Kidney (tissue), 14 donors: ENCODE results near the gene PGC. TPM values are rescaled to one million over a fixed set of nuclear protein-coding genes. Genes with fewer than 3 reads are reported as not detected.
A peak's percentile ranks its signal among the peaks of the same experiment; 100 is the strongest.

Experiments
- DNase-seq, 5 donors: peaks; one replicate each; pipeline ENCODE4 v3.0.0-alpha.2; 2013 to 2020
- FAIRE-seq: peaks from 2 replicates; lab custom pipeline; 2012; peaks lifted over from hg19 to GRCh38; lab: Jason Lieb, UNC
- H3K27ac ChIP-seq, 2 donors: one replicate each; pipeline ENCODE4 v1.7.0; 2013; ENCODE audit warnings: low read depth in 2 of 2, low read length in 2 of 2, inconsistent platforms in 1 of 2
- H3K27me3 ChIP-seq: one replicate; pipeline ENCODE4 v1.7.1; 2013; ENCODE audit warnings: low read length, inconsistent platforms; ENCODE audit not compliant: control insufficient read depth, insufficient read depth
- H3K36me3 ChIP-seq, 3 donors: one replicate each; pipeline versions ENCODE4 v1.7.0 to v1.7.1; 2013; ENCODE audit warnings: low read length in 3 of 3, control low read depth in 1 of 3, inconsistent platforms in 1 of 3; ENCODE audit not compliant: insufficient read depth in 3 of 3, control insufficient read depth in 2 of 3
- H3K4me1 ChIP-seq, 3 donors: one replicate each; pipeline versions ENCODE4 v1.7.0 to v1.7.1; 2013; ENCODE audit warnings: low read length in 3 of 3, inconsistent platforms in 1 of 3, low read depth in 1 of 3; ENCODE audit not compliant: control insufficient read depth in 2 of 3, insufficient read depth in 2 of 3
- H3K4me3 ChIP-seq, 3 donors: one replicate each; pipeline versions ENCODE4 v1.7.0 to v1.8.1; 2013; ENCODE audit warnings: low read length in 3 of 3, control low read depth in 1 of 3, inconsistent platforms in 1 of 3
- H3K9ac ChIP-seq, 3 donors: one replicate each; pipeline versions ENCODE4 v1.7.0 to v1.7.1; 2013; ENCODE audit warnings: low read length in 3 of 3, control low read depth in 1 of 3, inconsistent platforms in 1 of 3
- H3K9me3 ChIP-seq, 3 donors: one replicate each; pipeline versions ENCODE4 v1.7.0 to v1.7.1; 2013; ENCODE audit warnings: low read length in 3 of 3, control low read depth in 1 of 3, inconsistent platforms in 1 of 3; ENCODE audit not compliant: control insufficient read depth in 2 of 3, insufficient read depth in 1 of 3
- intact Hi-C: fragments of 100-400 bp; cut with DNase I; formaldehyde crosslinking; loops from one replicate; pipeline ENCODE4 v1.11.1; 2022
- polyA plus RNA-seq: library from polyadenylated mRNA; stranded (reverse); fragments of 350-450 nt; fragmentation: Illumina TruSeq; extraction: RNeasy Lipid Tissue Mini Kit (QIAGEN cat#74804); gene quantifications from one replicate; pipeline ENCODE4 v1.2.3, GENCODE V29; 2014; ENCODE audit warnings: low read depth, low replicate concordance; ENCODE audit not compliant: insufficient read depth
- total RNA-seq: library from RNA; stranded (reverse); fragmentation: NEBNext Ultra II Directional; extraction: Animal tissue kit (Norgen Biotek cat#: 25700); gene quantifications from one replicate; pipeline ENCODE4 v1.2.1, GENCODE V29; 2021
- TF ChIP-seq, protein P1 (sequence below): IDR thresholded peaks from 3 replicates; pipeline ENCODE4 v1.5.1; 2012; ENCODE audit warnings: mild to moderate bottlenecking, moderate library complexity, borderline replicate concordance; ENCODE audit not compliant: insufficient read depth; ENCODE audit errors: extremely low read depth
- donor health status: control.
- donor health status: control.
- donor health status: control.
- donor health status: control.
- donor health status: control.
- donor health status: DM: yes; HTN: yes; CAD: no.
- donor health status: Normal renal cell carcinoma (clear cell type).

Gene PGC
- total and polyA plus RNA-seq, 2 donors from 2014 or later, result 0.39 TPM; not detected in 1

DNA sequence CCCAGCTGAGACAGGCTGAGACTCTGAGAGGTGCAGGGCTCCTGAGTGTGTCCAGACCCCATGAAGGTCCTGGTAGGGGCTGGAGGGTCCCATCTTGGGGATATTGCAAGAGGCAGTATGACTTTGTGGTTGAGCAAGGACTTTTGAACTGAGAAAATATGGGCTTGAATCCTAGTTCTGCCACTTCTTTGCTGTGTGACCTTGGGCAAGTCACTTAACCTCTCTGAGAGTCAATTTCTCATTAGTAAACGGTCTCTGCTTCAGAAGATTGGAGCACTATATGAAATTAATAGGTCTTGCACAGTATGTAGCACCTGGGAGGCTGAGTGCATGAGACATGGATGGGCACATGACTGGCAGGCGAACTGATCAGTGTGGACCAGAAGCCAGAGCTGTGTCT is 54.5 kb downstream of the PGC start:
- Histone ChIP-seq H3K36me3 (peaks cover 0 to 5% (median 0%) of the 10 kb centered on the region in 3 donors), H3K4me3 (no peak overlapping the region), H3K27me3 (no peaks in the 10 kb centered on the region), H3K9ac (peak overlapping the region in 1 of 3 donors; percentile 41), H3K27ac (peak overlapping the region in 1 of 2 donors; percentile 5), H3K9me3 (no peaks in the 10 kb centered on the region), H3K4me1 (peaks cover 0 to 18% (median 6%) of the 10 kb centered on the region in 3 donors)
- intact Hi-C loops, result no loop called here
- FAIRE-seq (no peak), DNase-seq (peak in 1 of 5 donors; percentile 8)
- TF ChIP-seq, protein P1, sequence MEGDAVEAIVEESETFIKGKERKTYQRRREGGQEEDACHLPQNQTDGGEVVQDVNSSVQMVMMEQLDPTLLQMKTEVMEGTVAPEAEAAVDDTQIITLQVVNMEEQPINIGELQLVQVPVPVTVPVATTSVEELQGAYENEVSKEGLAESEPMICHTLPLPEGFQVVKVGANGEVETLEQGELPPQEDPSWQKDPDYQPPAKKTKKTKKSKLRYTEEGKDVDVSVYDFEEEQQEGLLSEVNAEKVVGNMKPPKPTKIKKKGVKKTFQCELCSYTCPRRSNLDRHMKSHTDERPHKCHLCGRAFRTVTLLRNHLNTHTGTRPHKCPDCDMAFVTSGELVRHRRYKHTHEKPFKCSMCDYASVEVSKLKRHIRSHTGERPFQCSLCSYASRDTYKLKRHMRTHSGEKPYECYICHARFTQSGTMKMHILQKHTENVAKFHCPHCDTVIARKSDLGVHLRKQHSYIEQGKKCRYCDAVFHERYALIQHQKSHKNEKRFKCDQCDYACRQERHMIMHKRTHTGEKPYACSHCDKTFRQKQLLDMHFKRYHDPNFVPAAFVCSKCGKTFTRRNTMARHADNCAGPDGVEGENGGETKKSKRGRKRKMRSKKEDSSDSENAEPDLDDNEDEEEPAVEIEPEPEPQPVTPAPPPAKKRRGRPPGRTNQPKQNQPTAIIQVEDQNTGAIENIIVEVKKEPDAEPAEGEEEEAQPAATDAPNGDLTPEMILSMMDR, result no peak

DNA sequence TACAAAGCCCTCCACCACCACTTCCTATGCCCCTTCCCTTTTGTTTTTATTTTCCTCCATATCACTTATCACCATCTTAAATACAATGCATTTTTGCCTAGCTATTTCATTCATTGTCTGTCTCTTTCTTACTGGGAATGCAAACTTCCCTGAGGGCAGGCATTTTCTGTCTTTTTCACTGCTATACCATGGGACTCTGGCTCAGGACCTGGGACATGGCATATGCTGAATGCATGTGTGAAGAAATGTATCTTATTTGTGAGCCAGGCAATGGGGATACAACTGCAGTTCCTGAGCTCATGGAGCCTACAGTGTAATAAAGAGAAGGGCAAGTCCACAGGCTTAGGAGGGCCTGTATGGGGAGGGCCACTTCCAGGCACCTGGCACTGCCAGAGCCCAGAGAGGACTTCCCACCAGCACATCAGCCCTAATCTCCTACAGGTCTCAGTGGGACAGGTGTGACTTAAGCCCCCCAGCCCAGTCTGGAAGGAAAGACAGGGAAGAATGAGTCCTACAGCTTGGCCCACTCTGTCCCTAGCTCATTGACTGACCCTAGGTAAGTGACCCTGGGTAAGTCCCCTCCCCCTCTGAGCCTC is 55.0 kb downstream of the PGC start:
- no peak overlapping the region for H3K4me3 ChIP-seq
- H3K9me3 ChIP-seq, result no peaks in the 10 kb centered on the region
- H3K27ac ChIP-seq, result peak overlapping the region in 1 of 2 donors; percentile 5
- peaks cover 0 to 20% (median 6%) of the 10 kb centered on the region in 3 donors for H3K4me1 ChIP-seq
- peaks cover 0 to 5% (median 0%) of the 10 kb centered on the region in 3 donors for H3K36me3 ChIP-seq
- H3K9ac ChIP-seq, result no peak overlapping the region
- DNase-seq (no peak), FAIRE-seq (no peak)
- no peaks in the 10 kb centered on the region for H3K27me3 ChIP-seq
- TF ChIP-seq, protein P1, result no peak
- intact Hi-C loops, result no loop called here

DNA sequence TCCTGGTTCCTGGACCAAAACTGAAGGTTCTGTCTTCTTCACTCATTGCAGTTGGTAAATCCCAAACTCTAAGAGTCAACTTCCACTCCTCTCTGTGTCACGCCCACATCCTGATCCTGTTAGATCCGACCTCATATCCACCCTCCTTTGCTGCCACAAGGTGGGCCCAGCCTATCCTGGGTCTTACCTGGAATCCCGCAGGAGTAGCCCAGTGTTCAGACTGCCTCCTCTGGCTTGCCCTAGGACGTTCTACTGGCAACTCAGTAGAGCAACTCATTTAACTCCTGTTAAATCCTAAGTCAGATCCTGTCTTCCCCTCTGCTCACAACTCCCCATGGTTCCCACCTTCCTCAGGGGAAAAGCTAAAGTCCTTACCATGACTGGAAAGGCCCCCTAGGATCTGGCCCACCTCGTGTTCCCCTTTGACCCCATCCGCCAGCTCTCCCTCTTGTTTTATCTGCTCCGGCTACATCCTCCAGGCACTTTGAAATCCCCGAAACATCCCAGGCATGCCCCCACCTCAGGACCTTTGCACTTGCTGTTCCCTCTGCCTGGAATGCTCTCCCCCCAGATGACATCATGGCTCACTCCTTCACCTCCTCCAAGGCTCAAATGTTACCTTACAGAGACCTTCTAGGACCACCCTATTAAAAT is 55.6 kb downstream of the PGC start:
- intact Hi-C loops, result no loop called here
- FAIRE-seq, result no peak
- DNase-seq, result peak in 1 of 5 donors; percentile 29
- Histone ChIP-seq H3K36me3 (peaks cover 0 to 8% (median 0%) of the 10 kb centered on the region in 3 donors), H3K27ac (peak overlapping the region in 1 of 2 donors; percentile 25), H3K9ac (no peak overlapping the region), H3K27me3 (no peaks in the 10 kb centered on the region), H3K4me3 (no peak overlapping the region), H3K4me1 (peaks cover 0 to 20% (median 6%) of the 10 kb centered on the region in 3 donors), H3K9me3 (no peaks in the 10 kb centered on the region)
- TF ChIP-seq, protein P1, result no peak
